Measurements from ENCODE around the gene FN1. TPM values are rescaled to one million over a fixed set of nuclear protein-coding genes. Genes with fewer than 3 reads are reported as not detected.

The FN1 gene
- total RNA-seq, 2 donors from 2014 or later: 27.4 to 53.7 TPM

- Histone ChIP-seq H3K9me3 (no peaks in the 10 kb centered on the region), H3K36me3 (replicated peaks in 1 of 2; ENCODE audit: insufficient read depth in 1 of 2, low read depth in 2 of 2) (no peaks in the 10 kb centered on the region), H3K4me1 (no peaks in the 10 kb centered on the region), H3K27me3 (no peaks in the 10 kb centered on the region), H3K4me3 (no peak overlapping the region), H3K27ac (no peak overlapping the region)
- TF ChIP-seq, protein P1, sequence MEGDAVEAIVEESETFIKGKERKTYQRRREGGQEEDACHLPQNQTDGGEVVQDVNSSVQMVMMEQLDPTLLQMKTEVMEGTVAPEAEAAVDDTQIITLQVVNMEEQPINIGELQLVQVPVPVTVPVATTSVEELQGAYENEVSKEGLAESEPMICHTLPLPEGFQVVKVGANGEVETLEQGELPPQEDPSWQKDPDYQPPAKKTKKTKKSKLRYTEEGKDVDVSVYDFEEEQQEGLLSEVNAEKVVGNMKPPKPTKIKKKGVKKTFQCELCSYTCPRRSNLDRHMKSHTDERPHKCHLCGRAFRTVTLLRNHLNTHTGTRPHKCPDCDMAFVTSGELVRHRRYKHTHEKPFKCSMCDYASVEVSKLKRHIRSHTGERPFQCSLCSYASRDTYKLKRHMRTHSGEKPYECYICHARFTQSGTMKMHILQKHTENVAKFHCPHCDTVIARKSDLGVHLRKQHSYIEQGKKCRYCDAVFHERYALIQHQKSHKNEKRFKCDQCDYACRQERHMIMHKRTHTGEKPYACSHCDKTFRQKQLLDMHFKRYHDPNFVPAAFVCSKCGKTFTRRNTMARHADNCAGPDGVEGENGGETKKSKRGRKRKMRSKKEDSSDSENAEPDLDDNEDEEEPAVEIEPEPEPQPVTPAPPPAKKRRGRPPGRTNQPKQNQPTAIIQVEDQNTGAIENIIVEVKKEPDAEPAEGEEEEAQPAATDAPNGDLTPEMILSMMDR (IDR thresholded peaks at IDR 0.05): no peak
- no peak for TF ChIP-seq POLR2A (IDR thresholded peaks at IDR 0.05)
- 81 to 85% methylated on average over 5 of the region's 5 CpGs for WGBS, 2 donors
- no peak for ATAC-seq
- intact Hi-C loops (cut with DNase I): no loop called here
- DNase-seq: no peak
Measured at GRCh38 chr2:215391531-215391930, 44.3 kb downstream of the FN1 start.

- H3K27me3 ChIP-seq: no peaks in the 10 kb centered on the region
- intact Hi-C loops (cut with DNase I): no loop called here
- H3K9me3 ChIP-seq: no peaks in the 10 kb centered on the region
- H3K4me3 ChIP-seq: no peak overlapping the region
- no peaks in the 10 kb centered on the region for H3K4me1 ChIP-seq
- no peak overlapping the region for H3K27ac ChIP-seq
- TF ChIP-seq, protein P1 (IDR thresholded peaks at IDR 0.05): no peak
- no peak for TF ChIP-seq POLR2A (IDR thresholded peaks at IDR 0.05)
- ATAC-seq: no peak
- DNase-seq: no peak
- 86 to 96% methylated on average over 2 of the region's 2 CpGs for WGBS, 2 donors
- H3K36me3 ChIP-seq (replicated peaks in 1 of 2; ENCODE audit: insufficient read depth in 1 of 2, low read depth in 2 of 2): no peaks in the 10 kb centered on the region
Measured at GRCh38 chr2:215390550-215390913, 45.3 kb downstream of the FN1 start.

DNA sequence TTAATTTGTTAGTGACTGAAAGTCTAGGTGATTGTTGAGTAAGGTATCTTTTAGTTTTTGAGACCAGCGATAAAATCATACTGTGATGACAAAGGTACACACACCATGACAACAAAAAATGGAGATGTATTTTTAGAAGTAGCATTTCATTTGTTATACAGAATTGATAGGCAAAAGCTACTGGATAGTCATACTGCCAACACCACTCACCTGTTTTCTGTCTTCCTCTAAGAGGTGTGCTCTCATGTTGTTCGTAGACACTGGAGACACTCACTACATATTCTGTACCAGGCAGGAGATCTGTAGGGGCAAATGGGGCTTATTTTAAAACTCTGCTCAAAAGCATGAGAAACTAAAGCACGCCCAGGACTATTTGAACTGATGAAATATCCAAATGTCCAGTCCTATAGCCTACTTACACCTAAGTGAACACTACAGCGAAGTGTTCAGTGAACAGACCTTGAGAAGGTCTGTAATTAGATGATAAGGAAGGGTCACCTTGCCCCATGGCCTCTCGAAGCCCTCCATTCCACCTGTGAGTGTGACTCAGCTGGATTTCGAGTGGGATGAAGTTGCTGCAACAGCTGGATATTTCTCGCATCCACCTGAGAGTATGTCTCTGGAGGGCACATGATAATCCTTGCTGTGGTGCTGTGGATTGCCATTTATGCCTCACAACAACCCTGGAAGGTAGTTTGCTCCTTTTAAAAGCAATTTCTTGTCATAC is 47.7 kb downstream of the FN1 start:
- Histone ChIP-seq H3K9me3 (no peaks in the 10 kb centered on the region), H3K27ac (no peak overlapping the region), H3K4me1 (no peaks in the 10 kb centered on the region), H3K27me3 (no peaks in the 10 kb centered on the region), H3K36me3 (replicated peaks in 1 of 2; ENCODE audit: insufficient read depth in 1 of 2, low read depth in 2 of 2) (no peaks in the 10 kb centered on the region), H3K4me3 (no peak overlapping the region)
- WGBS, 2 donors: 71 to 80% methylated on average over 7 of the region's 7 CpGs
- ATAC-seq (no peak), DNase-seq (no peak)
- intact Hi-C loops (cut with DNase I): no loop called here
- TF ChIP-seq, protein P1 (IDR thresholded peaks at IDR 0.05): no peak
- TF ChIP-seq POLR2A (IDR thresholded peaks at IDR 0.05): no peak

- 93 to 94% methylated on average over 7 of the region's 7 CpGs for WGBS, 2 donors
- no peak for DNase-seq
- H3K27me3 ChIP-seq: no peaks in the 10 kb centered on the region
- H3K4me1 ChIP-seq: no peaks in the 10 kb centered on the region
- no peak overlapping the region for H3K4me3 ChIP-seq
- TF ChIP-seq, protein P1 (IDR thresholded peaks at IDR 0.05): no peak
- TF ChIP-seq POLR2A (IDR thresholded peaks at IDR 0.05): no peak
- no peak overlapping the region for H3K27ac ChIP-seq
- intact Hi-C loops (cut with DNase I): no loop called here
- no peaks in the 10 kb centered on the region for H3K9me3 ChIP-seq
- ATAC-seq: no peak
- no peaks in the 10 kb centered on the region for H3K36me3 ChIP-seq (replicated peaks in 1 of 2; ENCODE audit: insufficient read depth in 1 of 2, low read depth in 2 of 2)
Measured at GRCh38 chr2:215386566-215386965, 49.3 kb downstream of the FN1 start.

- WGBS, 2 donors: 78 to 80% methylated on average over 7 of the region's 7 CpGs
- intact Hi-C loops (cut with DNase I): no loop called here
Measured at GRCh38 chr2:215384710-215385109, 51.2 kb downstream of the FN1 start.

More at GRCh38 chr2:215384710-215385109, 51.2 kb downstream of the FN1 start:
- DNase-seq: no peak
- Histone ChIP-seq H3K4me3 (no peak overlapping the region), H3K4me1 (no peaks in the 10 kb centered on the region), H3K27ac (no peak overlapping the region), H3K36me3 (replicated peaks in 1 of 2; ENCODE audit: insufficient read depth in 1 of 2, low read depth in 2 of 2) (no peaks in the 10 kb centered on the region), H3K9me3 (no peaks in the 10 kb centered on the region), H3K27me3 (no peaks in the 10 kb centered on the region)
- TF ChIP-seq POLR2A (IDR thresholded peaks at IDR 0.05): no peak
- TF ChIP-seq, protein P1 (IDR thresholded peaks at IDR 0.05): no peak
- ATAC-seq: no peak

Data from body of pancreas (tissue), 4 donors.